ENCODE data around the gene LRP8. TPM values are rescaled to one million over a fixed set of nuclear protein-coding genes. Genes with fewer than 3 reads are reported as not detected.

The LRP8 gene
- total RNA-seq, 1 donor from 2014 or later: 7.1 TPM

DNA sequence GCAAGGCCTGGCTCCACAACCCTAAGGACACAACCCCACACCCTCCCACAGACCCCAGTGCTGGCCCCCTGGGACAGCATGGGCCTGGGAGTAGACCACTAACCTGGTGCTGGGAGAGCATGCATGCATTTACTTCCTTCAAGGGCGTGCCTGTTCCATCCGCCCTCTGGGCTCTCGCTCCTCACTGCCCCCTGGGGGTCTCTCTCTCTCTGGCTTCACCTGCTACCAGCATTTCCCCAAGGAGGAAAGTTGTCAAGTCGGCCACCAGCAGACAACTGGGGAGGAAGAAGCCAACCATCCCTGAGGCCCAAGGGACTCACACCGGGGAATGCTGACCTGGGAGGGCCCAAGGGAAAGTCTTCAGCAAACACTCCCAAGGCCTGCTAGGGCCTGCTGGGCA, 6.5 kb downstream of the LRP8 start:
- Mint-ChIP-seq H3K27ac (ENCODE audit: unreplicated experiment) (no peak overlapping the region), H3K4me3 (ENCODE audit: unreplicated experiment) (no peak overlapping the region), H3K27me3 (ENCODE audit: low read depth) (no peaks in the 10 kb centered on the region), H3K4me1 (ENCODE audit: low read depth) (peaks cover 8% of the 10 kb centered on the region), H3K9me3 (ENCODE audit: low read depth) (no peaks in the 10 kb centered on the region), H3K36me3 (ENCODE audit: low read depth) (peaks cover 7% of the 10 kb centered on the region)
- TF ChIP-seq, protein P1, sequence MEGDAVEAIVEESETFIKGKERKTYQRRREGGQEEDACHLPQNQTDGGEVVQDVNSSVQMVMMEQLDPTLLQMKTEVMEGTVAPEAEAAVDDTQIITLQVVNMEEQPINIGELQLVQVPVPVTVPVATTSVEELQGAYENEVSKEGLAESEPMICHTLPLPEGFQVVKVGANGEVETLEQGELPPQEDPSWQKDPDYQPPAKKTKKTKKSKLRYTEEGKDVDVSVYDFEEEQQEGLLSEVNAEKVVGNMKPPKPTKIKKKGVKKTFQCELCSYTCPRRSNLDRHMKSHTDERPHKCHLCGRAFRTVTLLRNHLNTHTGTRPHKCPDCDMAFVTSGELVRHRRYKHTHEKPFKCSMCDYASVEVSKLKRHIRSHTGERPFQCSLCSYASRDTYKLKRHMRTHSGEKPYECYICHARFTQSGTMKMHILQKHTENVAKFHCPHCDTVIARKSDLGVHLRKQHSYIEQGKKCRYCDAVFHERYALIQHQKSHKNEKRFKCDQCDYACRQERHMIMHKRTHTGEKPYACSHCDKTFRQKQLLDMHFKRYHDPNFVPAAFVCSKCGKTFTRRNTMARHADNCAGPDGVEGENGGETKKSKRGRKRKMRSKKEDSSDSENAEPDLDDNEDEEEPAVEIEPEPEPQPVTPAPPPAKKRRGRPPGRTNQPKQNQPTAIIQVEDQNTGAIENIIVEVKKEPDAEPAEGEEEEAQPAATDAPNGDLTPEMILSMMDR (IDR thresholded peaks at IDR 0.05): peak; percentile 37
- peak; percentile 60 for DNase-seq (ENCODE audit: low spot score)

DNA sequence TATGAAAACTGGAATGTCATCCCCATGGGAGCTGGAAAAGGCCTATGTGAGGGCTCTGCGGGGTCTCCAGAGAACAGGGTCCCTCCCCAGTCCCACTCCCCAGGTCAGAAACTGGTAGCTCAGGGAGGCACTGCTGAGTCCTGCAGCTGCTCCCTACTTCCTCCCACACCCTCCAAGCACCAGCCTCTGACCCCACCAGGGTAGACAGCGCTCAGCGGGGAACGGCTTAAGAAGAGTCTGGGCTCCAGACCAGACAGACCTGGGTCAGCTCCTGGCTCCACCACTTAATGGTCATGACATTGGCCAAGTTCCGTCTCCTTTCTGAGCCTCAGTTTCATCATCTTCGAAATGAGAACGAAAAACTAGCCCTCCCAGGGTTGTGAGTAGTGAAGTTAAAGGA, 7.2 kb downstream of the LRP8 start:
- TF ChIP-seq, protein P1 (IDR thresholded peaks at IDR 0.05): no peak
- peak; percentile 42 for DNase-seq (ENCODE audit: low spot score)
- Mint-ChIP-seq H3K4me1 (ENCODE audit: low read depth) (peaks cover 5% of the 10 kb centered on the region), H3K36me3 (ENCODE audit: low read depth) (peaks cover 7% of the 10 kb centered on the region), H3K4me3 (ENCODE audit: unreplicated experiment) (no peak overlapping the region), H3K27me3 (ENCODE audit: low read depth) (no peaks in the 10 kb centered on the region), H3K9me3 (ENCODE audit: low read depth) (no peaks in the 10 kb centered on the region), H3K27ac (ENCODE audit: unreplicated experiment) (no peak overlapping the region)

- Mint-ChIP-seq H3K27me3 (ENCODE audit: low read depth) (no peaks in the 10 kb centered on the region), H3K9me3 (ENCODE audit: low read depth) (no peaks in the 10 kb centered on the region), H3K36me3 (ENCODE audit: low read depth) (peaks cover 7% of the 10 kb centered on the region), H3K4me1 (ENCODE audit: low read depth) (no peaks in the 10 kb centered on the region), H3K4me3 (ENCODE audit: unreplicated experiment) (no peak overlapping the region), H3K27ac (ENCODE audit: unreplicated experiment) (no peak overlapping the region)
- TF ChIP-seq, protein P1 (IDR thresholded peaks at IDR 0.05): no peak
- peak; percentile 73 for DNase-seq (ENCODE audit: low spot score)
Observed at GRCh38 chr1:53319296-53320101, 8.4 kb downstream of the LRP8 start.

DNA sequence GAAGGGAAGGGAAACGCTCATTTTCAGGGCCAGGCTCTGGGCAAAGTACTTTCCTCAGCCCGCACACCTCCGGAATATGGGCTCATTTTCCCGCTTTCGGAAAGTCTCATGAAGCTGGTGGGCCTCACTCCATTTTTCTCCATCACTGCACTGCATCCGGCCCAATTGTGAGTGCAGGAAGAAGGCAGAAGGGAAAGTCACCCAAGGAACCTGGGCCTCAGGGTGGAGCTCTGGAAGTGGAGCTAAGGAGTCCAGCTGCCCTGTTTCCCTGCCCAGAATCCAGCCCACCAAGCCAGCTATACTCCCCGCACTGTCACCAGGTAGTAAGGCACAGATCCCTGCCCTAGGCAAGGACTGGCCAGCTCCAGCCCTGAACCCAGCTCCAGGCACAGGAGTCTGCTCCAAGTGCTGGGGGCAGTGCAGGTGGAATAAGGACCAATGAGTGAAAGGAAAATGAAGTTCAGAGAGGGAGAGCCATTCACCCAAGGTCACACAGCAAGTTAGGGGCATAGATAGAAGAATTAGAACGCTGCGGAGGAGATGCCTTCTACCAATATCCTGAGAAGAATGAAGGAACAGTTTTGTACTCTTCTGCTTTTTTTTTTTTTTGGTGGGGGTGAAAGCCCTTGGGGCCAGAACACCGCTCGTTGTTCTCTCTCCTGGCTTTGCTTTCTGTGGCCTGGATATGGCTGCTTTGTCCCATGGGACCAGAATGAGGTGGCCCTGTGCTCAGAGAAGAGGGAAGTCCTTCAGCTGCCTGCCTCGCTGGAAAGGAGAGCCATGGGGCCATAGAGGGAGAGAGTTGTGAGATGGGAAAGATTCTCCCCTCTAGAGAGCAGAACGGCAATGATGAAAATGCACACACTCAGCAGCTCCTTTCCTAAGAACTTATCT, 10.0 kb downstream of the LRP8 start:
- no peak overlapping the region for H3K27ac Mint-ChIP-seq (ENCODE audit: unreplicated experiment)
- H3K4me1 Mint-ChIP-seq (ENCODE audit: low read depth): no peaks in the 10 kb centered on the region
- H3K27me3 Mint-ChIP-seq (ENCODE audit: low read depth): no peaks in the 10 kb centered on the region
- H3K9me3 Mint-ChIP-seq (ENCODE audit: low read depth): no peaks in the 10 kb centered on the region
- TF ChIP-seq, protein P1 (IDR thresholded peaks at IDR 0.05): no peak
- H3K36me3 Mint-ChIP-seq (ENCODE audit: low read depth): peaks cover 5% of the 10 kb centered on the region
- peak; percentile 44 for DNase-seq (ENCODE audit: low spot score)
- H3K4me3 Mint-ChIP-seq (ENCODE audit: unreplicated experiment): no peak overlapping the region

Measured in chondrocyte (in vitro differentiated cells).